HEK293 (cell line): Measurements from ENCODE around the gene POTEE.
"Not testable (repeated sequence)": the region's sequence is repeated elsewhere in the genome, so short reads cannot be mapped to it uniquely, and the experiment has no call there.

Experiments
- CTCF ChIA-PET: fragments of 350-600 bp; formaldehyde crosslinking; extraction: SDS; loops from one replicate; lab custom pipeline; 2021; ENCODE audit warnings: antibody characterized with exemption; lab: Yijun Ruan, JAX
- POLR2A ChIA-PET: fragments of 300-600 bp; formaldehyde crosslinking; extraction: SDS; loops from one replicate; lab custom pipeline; 2020; ENCODE audit warnings: antibody characterized with exemption, inconsistent platforms; lab: Yijun Ruan, JAX
- H3K27ac ChIP-seq: fragments of 200-500 bp; sonication (Bioruptor generic); 2 replicates; pipeline ENCODE4 v1.5.1; 2014; ENCODE audit warnings: low read depth, low read length, control low read depth, inconsistent platforms; ENCODE audit errors: extremely low read depth
- H3K36me3 ChIP-seq, 2 experiments: fragments of 200-500 bp in 1 of 2; sonication (Bioruptor generic) in 1 of 2; 1 replicate in 1 of 2; 2 replicates in 1 of 2; pipeline ENCODE4 v1.5.1; 2014 to 2017; ENCODE audit warnings: inconsistent platforms in 2 of 2, low read length in 2 of 2; ENCODE audit not compliant: control insufficient read depth in 2 of 2, insufficient read depth in 1 of 2
- H3K4me1 ChIP-seq: fragments of 200-500 bp; sonication (Bioruptor generic); 2 replicates; pipeline ENCODE4 v1.5.1; 2014; ENCODE audit warnings: mild to moderate bottlenecking, low read length, inconsistent platforms; ENCODE audit not compliant: control insufficient read depth, insufficient read depth
- H3K4me3 ChIP-seq: 2 replicates; pipeline ENCODE4 v1.5.1; 2011; ENCODE audit warnings: low read depth, mild to moderate bottlenecking, control low read depth, low read length, moderate library complexity
- H3K9me3 ChIP-seq: fragments of 200-500 bp; sonication (Bioruptor generic); 2 replicates; pipeline ENCODE4 v1.5.1; 2014; ENCODE audit warnings: low read depth, low read length, inconsistent platforms; ENCODE audit not compliant: control insufficient read depth, insufficient read depth

Gene POTEE

DNA sequence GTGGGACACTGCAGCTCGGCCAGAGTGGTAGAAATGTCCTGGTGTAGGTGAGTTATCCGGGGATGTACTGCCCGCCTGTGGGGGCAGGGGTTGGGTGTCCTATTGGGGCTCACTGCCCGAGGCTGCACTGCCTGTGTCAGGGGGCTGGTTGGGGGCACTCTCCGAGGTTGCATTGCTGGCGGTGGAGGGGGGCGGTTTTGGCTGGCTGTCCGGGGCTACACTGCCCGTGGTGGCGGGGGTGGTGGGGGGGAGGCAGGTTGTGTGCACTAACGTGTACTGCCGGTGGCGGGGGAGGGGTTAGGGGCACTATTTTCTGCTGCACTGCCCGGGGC, 403 bp downstream of the POTEE start:
- H3K4me1 ChIP-seq, POLR2A ChIA-PET, H3K27ac ChIP-seq, H3K4me3 ChIP-seq, H3K9me3 ChIP-seq, H3K36me3 ChIP-seq, CTCF ChIA-PET: not testable (repeated sequence)

GRCh38 chr2:131210434-131211211, 1.3 kb downstream of the POTEE start:
- H3K4me3 ChIP-seq, POLR2A ChIA-PET, H3K9me3 ChIP-seq, CTCF ChIA-PET, H3K4me1 ChIP-seq, H3K36me3 ChIP-seq, H3K27ac ChIP-seq: not testable (repeated sequence)

DNA sequence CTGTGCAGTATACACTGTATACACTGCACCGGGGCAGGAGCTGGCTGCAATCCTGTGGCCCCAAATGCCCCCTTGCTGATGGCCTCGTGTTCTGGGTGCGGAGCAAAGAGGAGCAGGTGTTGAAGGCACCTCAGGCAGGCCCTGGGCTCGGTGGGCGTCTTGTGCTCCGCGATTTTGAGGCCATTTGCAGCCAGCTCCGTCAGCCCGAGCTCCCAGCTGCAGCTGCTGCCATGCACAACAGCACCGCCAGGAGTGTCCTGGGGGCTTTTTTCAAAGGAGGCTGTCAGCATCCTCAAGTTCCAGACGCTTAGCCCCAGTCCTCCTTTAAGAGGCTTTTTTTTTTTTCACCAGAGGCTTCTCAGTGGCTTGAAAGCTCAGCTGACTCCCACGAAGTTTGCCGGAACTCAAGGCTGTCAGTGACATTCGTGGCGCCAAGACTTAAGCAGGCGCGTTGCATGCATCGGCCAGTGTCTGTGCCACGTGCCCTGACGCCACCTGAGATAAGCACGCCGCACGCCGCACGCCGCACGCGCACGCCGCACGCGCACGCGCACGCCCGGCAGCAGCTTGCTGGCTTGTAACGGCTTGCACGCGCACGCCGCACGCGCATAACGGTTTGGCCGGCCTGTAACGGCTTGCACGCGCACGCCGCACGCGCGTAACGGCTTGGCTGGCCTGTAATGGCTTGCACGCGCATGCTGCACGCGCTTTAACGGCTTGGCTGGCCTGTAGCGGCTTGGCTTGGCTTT, 8.1 kb downstream of the POTEE start:
- H3K27ac ChIP-seq, H3K9me3 ChIP-seq, POLR2A ChIA-PET, H3K36me3 ChIP-seq, H3K4me1 ChIP-seq, H3K4me3 ChIP-seq, CTCF ChIA-PET: not testable (repeated sequence)

DNA sequence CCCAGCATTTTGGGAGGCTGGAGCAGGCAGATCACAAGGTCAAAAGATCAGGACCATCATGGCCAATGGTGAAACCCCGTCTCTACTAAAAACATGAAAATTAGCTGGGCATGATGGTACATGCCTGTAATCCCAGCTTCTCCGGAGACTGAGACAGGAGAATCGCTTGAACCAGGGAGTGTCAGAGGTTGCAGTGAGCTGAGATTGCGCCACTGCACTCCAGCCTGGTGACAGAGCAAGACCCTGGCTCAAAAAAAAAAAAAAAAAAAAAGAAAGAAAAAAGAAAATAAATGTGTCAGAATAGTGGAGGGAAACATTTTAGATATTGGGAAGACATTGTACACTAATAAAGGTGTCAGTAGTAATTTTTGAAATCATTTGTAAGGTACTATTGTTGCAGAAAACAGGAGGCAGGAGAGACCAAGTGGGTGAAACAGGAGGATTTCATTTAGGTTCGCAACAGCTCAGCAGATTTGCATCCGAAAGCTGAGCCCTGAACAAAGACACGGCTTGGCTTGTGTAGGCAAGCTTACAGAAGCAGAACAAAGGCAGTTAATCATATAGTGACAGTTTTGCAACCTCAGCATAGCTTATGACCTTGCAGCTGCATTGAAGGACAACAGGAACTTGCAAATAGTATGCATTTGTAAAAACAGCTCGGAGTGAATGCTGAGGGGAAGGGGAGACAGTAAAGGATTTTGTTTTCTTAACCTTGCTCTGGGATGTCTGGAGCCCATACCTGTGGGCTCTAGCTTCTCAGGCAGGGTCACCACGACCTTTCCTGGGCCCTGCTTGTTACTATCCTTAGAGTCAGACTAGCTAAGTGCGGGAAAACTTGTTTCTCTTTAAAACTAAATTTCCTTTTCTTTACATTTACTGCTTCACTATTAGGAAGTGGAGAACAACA, 26.5 kb downstream of the POTEE start:
- H3K4me1 ChIP-seq, H3K4me3 ChIP-seq, POLR2A ChIA-PET, H3K9me3 ChIP-seq, H3K27ac ChIP-seq, CTCF ChIA-PET, H3K36me3 ChIP-seq: not testable (repeated sequence)
